Activated CD4-positive, alpha-beta T cell treated with anti-CD3 and anti-CD28 coated beads, Interleukin-2, Interleukin-4, amounts not matched to agents 100 ng/mL and 50 ng/mL, durations not matched to agents 16 hours and 8 hours (primary cell): Measurements from ENCODE around the gene WIZ.
A peak's percentile ranks its signal among the peaks of the same experiment; 100 is the strongest.

Experiments
- DNase-seq: peaks from one replicate; pipeline ENCODE4 v3.0.0-alpha.2; 2020; ENCODE audit warnings: low spot score

WIZ gene

DNA sequence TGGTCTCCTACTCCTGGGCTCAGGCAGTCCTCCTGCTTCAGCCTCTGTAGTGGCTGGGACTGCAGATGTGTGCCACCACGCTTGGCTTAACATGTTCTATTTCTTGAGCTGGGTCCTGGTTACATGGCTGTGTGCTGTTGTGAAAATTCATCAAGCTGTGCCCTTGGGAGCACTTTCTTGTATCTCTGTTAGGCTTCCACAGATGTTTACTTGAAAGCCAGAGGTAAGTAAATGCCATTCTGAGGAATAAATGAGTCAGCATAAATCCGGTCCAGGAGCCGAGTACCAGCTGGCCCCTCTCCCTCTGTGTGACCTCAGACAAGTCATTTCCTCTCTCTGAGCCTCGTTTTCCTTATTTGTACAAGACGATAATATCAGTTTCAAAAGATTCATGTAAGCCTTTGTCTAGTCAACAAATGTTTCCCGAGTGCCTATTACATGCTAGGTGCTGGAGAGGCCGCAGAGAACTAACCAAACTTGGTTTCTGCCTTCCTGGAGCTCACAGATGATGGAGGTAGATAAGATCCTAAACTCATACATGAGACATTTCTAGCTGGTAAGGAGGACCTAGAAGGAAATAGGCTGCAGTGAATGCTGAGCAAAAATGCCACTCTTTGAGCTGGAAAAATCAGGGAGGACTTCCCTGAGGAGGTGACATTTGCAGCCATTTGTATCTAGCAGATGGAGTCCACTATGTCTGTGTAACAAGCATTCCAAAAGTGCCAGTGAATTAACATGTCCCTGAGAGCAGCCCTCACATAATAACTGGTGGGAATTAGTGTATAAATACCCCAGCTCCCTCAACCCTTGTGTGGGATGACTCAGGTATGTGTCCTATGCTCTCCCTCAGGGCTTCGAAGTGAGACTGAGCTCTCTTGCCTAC is 17.3 kb upstream of the WIZ start:
- DNase-seq = peak; percentile 94

DNA sequence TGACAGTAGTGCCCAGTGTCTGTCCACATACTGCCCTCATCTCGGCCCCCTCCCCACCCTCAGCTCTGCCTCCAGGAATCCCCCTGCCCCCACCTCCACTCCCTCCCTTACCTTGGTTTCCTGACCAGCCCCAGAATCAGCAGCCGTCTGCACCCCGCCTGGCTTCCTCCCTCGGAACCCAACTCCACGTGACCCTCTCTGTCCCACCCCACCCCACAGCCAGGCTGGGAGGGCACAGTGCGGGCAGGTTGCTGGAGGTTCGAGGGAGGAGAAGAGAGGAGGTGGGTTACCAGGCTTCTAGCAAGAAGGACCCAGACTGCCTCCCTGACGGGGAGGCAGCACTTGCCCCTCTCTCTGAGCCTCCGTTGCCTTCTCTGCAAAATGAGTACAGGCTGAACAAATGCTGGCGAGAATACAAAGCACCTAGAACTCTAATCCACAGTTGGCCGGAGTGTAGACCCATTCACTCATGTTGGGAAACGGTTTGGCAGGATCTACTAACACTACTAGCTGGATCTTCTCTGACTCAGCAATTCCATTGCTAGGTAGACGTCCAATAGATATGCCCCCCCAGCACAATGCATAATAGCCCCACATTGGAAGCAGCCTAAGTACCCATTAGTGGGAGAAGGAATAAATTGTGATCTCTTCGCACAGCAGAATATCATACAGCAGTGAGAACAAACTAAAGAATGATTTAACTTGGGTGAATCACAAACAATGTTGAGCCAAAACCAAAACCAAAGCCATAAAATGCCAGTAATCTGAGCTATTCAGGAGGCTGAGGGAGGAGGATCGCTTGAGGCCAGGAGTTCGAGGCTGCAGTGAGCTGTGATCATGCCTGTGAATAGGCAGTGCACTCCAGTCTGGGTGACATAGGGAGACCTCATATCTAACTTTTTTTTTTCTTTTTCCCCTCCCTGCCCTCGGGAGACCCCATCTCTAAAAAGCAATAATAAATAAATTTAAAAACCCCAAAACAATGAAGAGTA is 14.9 kb upstream of the WIZ start, which contains the start of gene RASAL3:
Gene RASAL3 (minus strand): TSS at position 151 of the 992 bp plus-strand sequence. CDS start 186 bp downstream, outside the sequence.
- peak; percentile 77 for DNase-seq

DNA sequence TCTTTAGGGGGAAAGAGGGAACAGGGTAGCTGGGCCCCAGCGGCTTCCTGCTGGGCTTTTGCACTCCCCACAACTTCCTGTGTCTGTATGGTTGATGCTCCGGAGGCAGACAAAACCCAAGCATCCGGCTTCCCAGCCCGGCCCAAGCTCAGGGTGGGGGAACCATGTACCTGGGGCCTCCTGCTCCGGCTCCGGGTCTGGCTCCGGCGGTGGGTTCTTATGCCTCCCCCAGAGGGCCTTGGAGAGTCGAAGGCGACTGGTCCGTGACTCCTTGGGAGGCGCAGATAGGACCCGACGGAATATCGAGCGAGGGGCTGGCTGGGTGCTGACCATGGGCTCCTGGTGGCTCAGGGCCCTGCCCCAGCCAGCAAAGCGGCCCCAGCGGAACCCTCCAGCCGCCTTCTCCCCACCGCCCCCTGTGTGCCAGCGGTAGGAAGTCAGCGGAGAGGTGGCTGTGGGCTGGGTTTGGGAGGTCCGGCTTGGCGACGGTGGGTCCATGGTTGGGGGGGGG is 14.2 kb upstream of the WIZ start:
- peak; percentile 89 for DNase-seq

DNA sequence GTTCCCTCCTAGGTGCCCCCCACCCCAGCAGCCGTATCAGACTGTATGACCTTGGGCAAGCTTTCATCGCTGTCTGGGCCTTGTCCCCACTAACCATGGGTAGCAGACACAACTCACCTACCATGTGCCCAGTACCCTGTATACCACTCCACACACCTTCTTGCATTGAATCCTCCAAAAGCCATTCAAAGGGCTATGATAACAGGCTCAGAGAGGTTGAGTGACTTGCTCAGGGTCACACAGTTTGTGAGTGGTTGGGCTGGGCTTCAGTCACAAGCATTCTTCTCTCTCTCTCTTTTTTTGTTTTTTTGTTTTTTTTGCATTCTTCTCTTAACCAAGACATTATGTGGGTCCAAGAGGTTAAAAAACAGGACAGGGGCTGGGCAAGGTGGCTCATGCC is 11.9 kb upstream of the WIZ start:
- DNase-seq = no peak

DNA sequence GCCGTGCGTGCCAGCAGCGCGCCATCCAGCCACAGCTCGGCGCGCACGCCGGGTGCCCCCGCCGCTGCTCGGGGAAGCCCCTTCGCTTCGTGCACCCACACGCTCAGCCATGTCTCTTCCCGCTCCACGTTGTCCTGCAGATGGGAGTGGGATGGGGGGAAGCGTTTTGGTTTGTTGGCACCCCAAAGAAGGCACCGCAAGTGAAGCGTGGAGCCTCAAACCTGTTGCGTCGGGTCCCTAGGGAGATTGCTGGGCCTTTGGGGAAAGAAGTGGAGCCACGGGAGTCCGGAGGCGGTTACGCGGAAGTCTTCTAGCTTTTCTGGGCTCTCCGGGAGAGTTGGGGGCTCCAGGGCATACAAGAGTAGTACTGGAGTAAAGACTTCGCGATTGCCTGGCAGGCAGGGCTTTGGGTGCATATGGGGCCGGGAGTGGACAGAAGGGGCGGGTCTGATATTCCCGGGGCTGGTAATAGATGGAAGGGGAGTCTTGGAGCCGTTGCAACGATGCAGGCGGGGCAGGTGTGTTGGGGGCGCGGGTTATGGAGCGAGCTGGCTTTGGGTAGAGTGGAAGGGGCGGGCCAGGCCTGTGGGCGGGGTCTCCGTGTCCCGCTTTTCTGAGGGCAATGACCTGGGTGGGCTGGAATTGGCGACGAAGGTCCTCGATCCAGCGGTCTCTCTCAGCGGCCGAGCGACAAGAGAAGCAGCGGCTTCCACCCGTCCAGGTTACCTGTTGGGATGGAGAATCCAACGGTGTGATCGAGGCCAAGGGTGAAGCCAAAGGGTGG is 8.1 kb upstream of the WIZ start:
- no peak for DNase-seq

DNA sequence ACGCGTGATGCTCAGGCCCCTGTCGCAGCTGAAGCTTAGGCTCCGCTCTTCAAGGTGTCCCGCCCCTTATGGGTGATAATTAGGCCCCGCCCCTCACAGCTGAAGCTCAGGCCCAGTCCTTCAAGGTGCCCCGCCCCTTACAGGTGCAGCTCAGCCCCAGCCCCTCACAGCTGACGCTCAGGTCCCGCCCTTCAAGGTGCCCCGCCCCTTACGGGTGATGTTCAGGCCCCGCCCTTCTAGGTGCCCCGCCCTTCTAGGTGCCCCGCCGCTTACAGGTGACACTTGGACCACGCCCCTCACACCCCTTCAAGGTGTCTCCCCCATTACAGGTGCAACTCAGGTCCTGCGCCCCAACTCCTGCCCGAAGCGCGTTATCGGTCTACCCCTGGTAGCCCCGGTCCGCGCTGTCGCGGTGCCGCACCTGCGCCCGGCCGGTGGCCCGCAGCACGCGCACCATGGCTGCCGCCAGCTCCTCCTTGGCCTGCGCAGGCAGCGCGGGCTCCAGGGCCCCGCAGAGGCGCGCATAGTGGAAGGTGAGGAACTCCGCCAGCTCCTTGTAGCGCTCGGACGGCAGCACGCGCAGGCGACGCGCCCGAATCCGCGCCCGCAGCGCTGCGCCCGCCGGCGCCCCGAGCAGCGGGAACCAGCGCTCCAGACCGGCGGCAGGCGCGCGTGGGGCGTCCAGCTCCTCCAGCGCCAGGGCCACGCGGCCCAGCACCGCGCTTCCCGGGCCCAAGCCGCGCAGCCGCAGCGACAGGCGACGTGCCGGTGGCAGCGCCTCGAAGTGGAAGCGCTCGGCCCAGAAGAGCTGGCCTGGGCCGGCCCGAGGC is 7.3 kb upstream of the WIZ start:
- no peak for DNase-seq

DNA sequence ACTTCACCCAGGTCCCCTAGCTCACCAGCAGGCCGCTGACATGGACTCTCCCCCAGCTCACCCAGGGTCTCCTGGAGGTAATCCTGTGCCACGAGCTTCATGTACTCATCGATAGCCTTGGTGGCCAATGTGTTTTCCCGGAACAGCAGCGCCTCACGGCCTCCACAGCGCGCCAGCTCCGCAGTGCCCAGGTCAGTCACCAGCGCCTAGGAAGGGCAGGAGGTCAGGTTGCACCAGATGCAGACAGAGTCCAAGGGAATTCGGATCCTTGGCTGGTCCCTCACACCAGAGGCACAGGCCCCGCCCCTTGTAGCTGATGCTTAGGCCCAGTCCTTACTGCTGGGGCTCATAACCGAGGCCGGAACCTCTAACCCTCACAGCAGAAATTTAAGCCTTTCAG is 6.7 kb upstream of the WIZ start:
- DNase-seq = no peak

DNA sequence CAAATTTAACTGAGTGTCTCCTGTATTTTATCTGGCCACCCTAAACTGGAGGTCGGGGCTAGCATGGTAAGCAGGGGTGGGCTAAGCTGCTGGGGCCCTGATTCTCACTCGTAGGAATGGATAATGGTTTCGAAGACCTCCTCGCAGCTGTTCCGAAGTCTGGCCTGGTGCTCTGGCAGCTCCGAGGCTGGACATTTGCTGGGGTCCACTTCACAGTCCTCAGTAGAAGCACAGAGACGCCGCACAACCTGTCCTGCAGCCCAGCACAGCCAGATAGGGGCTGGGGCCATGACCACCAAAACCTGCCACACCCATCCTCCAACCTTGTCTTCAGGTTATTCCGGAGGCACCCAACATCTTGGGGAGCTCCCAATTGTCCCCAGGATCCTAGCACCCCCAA is 6.2 kb upstream of the WIZ start:
- no peak for DNase-seq

DNA sequence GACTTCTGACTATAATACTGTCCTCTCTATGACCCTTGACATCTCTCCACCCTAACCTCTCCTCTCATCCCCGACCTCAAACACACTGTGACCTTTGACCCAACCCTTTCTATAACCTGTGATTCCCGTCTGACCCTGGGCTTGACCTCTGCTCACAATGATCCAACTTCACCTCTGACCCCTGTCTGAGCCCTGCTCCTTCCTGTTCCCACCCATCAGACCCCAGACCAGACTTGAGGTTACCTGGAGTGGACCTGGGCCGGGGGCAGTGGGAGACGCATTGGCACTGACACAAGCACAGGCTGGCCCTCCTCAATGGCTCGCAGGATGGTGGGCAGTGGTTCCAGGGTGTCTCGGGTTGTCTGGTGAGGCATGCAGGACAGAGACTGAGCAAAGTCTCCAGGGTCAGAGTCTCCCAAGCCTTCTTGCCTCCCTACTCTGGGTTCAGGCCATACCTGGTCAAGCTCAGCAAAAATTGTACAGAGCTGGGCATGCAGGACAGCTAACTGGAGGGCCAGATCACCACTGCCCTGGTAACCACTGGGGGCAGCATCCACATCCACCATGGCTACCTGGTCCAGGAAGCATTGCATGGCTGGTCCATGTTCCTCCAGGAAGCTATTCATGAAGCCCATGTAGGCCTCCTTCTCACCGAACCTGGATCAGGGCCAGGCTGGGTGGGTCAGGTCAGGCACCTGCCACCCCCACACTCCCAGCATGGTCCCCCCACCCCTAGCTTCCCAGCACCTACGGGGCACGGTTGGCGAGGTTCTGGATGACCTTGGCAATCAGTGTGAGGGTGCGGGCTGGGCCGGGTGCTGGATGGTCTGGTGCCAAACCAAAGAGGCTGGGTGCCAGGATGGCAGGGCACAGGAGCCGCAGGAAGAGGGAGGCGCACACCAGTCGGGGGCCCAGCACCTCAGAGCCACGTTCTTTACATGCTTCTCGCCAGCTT is 4.4 kb upstream of the WIZ start:
- no peak for DNase-seq

DNA sequence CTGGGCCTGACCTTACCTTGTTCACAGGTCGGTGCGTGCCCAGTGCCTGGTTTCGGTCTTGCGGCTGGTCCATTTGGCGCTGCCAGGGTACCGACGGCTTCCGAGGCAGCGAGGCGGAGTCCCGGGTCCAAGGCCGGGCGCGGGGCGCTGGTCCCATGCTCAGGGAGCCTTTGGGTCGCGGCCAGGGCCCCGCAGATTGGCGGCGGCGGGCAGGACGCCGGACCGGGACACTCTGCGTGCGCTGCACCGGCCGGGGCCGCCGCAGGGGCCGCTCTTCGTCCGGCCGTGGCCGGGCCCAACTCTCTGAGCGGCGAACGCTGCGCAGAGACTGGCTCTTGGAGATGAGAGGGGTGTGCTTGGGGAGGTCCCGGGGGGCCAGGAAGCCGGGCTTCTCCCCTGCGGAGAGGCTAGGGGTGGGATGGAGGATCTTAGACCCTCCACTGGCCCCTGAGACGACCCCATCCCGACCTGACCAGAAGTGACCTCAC is 3.4 kb upstream of the WIZ start:
- DNase-seq = no peak

DNA sequence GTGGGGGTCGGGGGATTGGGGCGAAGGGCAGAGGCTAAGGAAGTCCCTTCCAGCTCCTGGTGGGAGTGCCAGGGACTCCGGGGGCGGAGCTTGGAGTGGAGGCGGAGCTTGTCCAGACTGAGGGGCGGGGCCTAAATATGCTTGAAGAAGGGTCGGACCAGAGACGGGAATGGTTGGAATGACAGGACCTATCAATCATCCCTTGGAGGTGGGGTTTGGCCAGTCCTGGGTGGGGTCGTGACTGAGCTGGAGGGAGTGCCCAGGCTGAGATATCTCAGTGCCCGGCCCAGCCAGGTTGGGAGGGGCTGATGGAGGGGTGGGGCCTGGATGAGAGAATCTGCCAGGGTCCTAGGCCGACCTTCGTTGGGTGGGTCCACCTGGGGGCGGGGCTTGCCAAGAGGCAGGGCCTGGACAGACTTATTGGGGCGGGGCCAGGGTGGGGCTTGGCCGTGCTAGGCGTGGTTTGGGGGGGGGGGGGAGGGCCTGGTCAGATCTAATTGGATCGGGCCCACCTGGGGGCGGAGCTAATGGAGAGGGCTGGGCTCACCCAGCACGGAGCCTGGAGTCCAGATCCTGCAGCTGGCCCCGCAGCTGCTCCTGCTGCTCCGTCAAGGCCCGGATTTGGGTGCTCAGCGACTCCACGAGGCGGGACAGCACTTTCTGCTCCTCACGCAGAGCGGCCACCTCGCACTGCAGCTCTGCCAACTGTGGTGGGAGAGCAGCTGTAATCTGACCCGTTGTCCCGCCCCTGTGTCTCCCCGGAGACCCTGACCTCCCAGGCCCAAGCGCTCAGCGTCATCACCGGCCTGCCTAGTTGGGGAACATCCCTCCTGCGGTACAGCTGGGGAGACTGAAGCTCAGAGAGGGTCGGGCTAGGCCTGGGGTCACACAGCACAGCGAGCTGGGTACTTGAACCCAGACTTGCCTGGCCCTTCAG is 2.6 kb upstream of the WIZ start:
- no peak for DNase-seq

DNA sequence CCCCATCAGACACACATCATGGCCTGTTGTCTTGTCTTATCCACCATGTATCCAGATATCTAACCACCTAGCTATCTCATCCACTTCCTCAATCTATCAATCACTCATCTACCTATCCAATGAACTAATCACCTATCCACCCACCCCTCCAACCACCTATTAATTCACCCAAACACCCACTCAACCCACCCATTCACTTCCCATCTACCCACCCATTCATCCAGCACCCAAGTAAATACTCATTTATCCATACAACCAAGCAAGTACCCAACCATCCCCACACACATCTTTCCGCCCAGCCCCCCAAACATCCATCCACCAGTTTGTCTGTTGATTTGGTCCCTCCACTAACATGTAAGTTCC is 753 bp upstream of the WIZ start:
- no peak for DNase-seq

DNA sequence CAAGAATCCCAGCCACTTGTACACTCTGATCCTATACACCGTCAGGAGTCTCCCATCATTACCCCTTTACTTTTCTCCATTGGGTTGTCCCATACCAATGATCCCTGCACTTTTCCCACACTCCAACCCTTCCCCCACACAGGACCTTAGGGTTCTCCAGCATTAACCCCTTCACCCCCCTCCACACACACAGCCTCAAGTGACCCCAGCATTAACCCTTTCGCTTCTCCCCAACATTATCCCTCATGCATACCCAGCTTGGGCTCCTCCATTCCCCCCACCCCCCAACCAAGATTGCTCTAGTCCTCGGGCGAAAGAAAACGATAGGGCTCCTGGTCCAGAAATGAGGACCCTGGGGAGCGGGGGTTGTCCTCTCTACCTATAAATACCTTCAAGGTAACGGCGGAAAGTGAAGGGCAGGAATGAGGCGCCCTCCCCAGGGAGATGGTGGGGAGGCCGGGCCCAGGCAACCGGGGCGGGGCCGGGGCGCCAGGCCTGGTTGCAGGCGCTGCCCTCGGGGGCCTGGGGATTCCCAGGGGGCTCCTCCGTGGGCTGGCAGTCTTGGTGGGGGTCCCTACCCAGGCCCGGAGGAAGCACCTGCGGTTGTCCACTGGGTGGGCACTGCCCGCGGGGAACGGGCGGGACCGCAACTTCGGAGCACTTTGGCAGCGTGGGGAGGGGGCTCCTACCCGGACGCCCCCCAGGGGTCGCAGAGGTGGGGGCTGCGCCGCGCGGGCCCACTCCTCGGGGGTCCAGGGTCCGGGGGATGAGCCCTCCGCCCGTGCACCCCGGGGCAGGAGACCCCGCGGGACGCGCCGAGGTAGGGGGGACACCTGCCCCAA is 757 bp downstream of the WIZ start:
- no peak for DNase-seq

DNA sequence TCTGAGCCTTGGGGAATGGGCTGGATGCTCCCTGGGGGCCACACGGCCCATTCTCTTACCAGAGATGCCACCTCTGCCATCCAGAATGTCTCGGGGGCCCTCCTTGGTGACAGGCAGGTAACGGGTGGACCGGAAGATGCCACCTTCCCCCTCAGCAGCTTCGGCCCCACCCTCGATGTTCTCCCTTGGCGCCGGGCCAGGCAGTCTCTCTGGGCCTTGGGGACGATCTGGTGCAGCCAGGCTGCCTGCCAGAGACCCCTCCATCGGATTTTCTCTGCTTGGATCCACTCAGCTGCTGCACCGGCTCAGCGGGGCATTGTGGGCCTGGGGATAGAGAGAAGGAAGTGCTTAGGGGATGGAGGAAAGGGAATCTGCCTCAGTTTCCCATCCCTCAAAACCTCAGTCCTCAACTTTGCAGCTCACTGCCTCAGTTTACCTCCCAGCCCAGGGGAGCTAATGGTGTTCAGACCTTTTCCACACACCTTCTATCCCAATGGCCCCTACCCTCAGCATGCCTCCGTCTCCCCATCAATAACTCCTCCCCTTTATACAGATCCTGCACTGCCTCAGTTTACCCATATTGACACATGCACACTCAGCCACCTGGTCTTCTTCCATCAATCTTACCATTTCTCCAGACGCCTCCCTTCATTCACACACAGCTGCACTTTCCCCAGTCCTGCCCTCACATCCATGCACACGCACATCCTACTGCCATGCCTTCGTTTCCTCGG is 1.5 kb downstream of the WIZ start:
- DNase-seq = no peak

DNA sequence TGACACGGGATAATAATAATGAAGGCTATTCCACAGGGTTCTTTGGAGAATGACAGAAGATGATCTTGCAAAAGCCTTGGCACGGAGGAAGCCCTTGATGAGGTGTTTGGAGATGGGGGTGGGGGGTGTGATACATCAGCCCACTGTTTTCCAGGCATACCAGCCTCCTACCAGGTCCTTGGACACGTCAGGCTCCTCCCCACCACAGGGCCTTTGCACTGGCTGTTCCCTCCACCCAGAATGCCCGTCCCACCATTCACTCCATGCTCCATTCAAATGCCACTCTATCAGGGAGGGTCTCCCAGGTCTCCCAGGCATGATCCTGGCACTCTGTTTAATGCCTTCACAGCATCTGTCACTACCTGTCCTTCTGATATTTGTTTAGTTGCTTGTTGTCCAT is 2.7 kb downstream of the WIZ start:
- DNase-seq = no peak

DNA sequence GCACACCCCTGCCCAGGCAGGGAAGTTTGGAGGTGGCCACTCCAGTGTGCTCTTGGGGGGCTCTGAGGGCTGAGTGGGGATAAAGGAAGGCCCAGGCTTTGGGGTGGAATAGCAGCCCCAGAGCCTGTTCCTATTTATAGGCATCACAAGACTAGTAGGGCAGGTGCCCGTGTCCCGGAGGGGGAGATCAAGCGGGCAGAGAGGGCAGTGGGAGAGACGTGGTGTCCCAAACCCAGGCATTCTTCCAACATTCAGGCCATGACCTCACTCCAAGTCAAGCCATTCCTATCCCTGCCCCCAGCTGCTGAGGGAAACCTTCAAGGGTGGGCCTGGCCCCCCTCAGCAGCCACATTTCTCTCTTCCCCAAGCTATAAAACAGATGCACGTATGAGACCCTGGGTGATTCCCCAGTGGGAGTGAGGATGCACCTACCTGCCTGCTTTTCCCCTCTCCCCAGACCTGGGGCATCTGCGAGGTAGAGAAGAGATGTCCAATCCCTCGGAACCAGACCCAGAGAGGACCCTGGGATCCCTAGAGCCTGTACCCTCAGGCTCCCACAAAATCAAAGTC is 3.9 kb downstream of the WIZ start:
- no peak for DNase-seq

DNA sequence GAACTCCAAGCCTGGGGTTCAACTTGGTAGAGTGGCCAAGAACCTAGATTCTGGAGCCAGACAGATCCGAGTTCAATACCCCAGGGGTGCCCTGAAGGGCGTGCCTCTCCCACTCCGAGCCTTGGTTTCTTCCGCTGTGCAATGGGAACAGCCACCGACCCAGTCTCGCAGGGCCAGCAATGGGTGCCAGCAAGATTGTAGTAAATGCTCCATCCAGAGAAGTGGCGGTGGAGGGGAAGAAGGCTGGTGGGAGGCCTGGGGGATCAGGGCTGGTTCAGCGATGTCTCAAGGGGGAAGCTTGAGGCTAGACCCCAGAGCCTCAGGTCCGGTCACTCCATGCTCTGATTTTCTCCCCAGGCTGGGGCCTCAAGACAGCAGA is 4.5 kb downstream of the WIZ start:
- DNase-seq = no peak
